ENCODE results near the gene ELOVL3. TPM values are rescaled to one million over a fixed set of nuclear protein-coding genes. Genes with fewer than 3 reads are reported as not detected.

ELOVL3 gene
- total and polyA plus RNA-seq, 2 of the 4 experiments (the other 2 are of a cell fraction) = 0.09 to 0.36 TPM

DNA sequence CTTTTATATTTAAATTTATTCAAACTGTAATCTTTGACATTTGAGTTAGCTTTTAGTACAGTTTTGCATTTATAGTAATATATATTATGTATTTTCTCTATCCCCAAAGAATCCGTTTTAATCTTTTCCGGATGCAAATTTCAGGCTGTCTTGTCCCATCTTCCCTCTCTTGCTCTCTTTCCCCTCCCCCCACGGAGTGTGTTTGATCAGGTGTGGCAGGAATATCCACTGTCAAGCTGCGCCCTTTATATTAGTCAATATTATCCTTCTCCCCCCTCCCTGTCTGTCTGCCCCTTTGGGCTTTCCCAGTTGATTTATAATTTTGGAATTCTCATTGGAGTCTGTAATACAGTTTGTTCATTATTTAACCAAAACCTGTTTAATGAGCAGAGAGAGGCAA is 38.3 kb downstream of the ELOVL3 start:
- Histone ChIP-seq H3K18ac (ENCODE audit: low read depth, low read length) (no peak overlapping the region), H3K4ac (ENCODE audit: low read depth, low read length) (no peak overlapping the region), H2BK120ac (ENCODE audit: low read depth, low read length) (no peak overlapping the region), H2BK15ac (ENCODE audit: low read depth, low read length) (no peak overlapping the region), H3K4me1 (ENCODE audit: control insufficient read depth, insufficient read depth, low read length) (peaks cover 21% of the 10 kb centered on the region), H4K8ac (ENCODE audit: low read depth in 2 of 2, low read length in 2 of 2) (no peak overlapping the region), H4K20me1 (ENCODE audit: insufficient read depth, low read length) (peaks cover 80% of the 10 kb centered on the region), H3K4me3 (ENCODE audit: insufficient read depth, low read depth, low read length) (no peak overlapping the region), H3K27ac (ENCODE audit: insufficient read depth, low read length) (no peak overlapping the region), H3K36me3 (ENCODE audit: control insufficient read depth, insufficient read depth, low read length) (peaks cover 14% of the 10 kb centered on the region), H3K56ac (ENCODE audit: extremely low read depth, insufficient read depth, low read length) (no peak overlapping the region), H2AK9ac (replicated peaks; ENCODE audit: low read depth, low read length, poor library complexity) (no peak overlapping the region), H4K5ac (ENCODE audit: low read depth, low read length) (no peak overlapping the region), H3K4me2 (ENCODE audit: low read depth, low read length) (no peak overlapping the region), H3K9ac (ENCODE audit: low read depth, low read length) (no peak overlapping the region), H3K9me3 (ENCODE audit: control insufficient read depth, insufficient read depth, low read length) (no peaks in the 10 kb centered on the region), H2AK5ac (ENCODE audit: low read depth, low read length) (no peak overlapping the region), H2AFZ (replicated peaks; ENCODE audit: low read length, poor library complexity) (no peak overlapping the region), H3K9me1 (ENCODE audit: insufficient read depth, low read length) (peaks cover 35% of the 10 kb centered on the region), H3K14ac (replicated peaks; ENCODE audit: low read depth, low read length) (no peak overlapping the region), H3K27me3 (ENCODE audit: control insufficient read depth, insufficient read depth, low read length) (no peaks in the 10 kb centered on the region), H2BK20ac (ENCODE audit: low read depth, low read length) (no peak overlapping the region), H3K23ac (ENCODE audit: low read depth, low read length) (no peak overlapping the region), H4K91ac (ENCODE audit: insufficient read depth, low read depth, low read length) (no peak overlapping the region), H3K79me1 (ENCODE audit: low read depth in 1 of 2, low read length in 2 of 2) (peaks cover 30 to 85% of the 10 kb centered on the region in 2 experiments), H2BK5ac (ENCODE audit: low read depth, low read length, poor library complexity, severe bottlenecking) (no peak overlapping the region)
- ChIA-PET CTCF (no interaction called here), POLR2A (ENCODE audit: unreplicated experiment) (no interaction called here)
- intact Hi-C loops (cut with micrococcal nuclease) (loop anchor here (5.0 kb wide), 1 partner anchor 33 kb away; no protein-coding TSS in a partner anchor), in situ Hi-C loops (cut with MboI; ENCODE audit: low sequenced_read_pairs) (no loop called here), dilution Hi-C loops (cut with HindIII; ENCODE audit: low sequenced_read_pairs, unreplicated experiment) (no loop called here)
- DNase-seq (no peak), ATAC-seq (ENCODE audit: low read depth) (no peak)
- WGBS, 2 experiments (ENCODE audit: extremely low coverage in 2 of 2, insufficient read length in 1 of 2) = no CpG with 5 or more reads among the region's 4 CpGs
- TF ChIP-seq NFE2L2 (IDR thresholded peaks at IDR 0.05; ENCODE audit: low read depth, low read length) (no peak), CEBPB (IDR thresholded peaks at IDR 0.05; ENCODE audit: low read depth, low read length) (no peak), RAD21 (IDR thresholded peaks at IDR 0.05; ENCODE audit: low read length) (no peak)
- TF ChIP-seq, protein P1, sequence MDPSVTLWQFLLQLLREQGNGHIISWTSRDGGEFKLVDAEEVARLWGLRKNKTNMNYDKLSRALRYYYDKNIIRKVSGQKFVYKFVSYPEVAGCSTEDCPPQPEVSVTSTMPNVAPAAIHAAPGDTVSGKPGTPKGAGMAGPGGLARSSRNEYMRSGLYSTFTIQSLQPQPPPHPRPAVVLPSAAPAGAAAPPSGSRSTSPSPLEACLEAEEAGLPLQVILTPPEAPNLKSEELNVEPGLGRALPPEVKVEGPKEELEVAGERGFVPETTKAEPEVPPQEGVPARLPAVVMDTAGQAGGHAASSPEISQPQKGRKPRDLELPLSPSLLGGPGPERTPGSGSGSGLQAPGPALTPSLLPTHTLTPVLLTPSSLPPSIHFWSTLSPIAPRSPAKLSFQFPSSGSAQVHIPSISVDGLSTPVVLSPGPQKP (IDR thresholded peaks at IDR 0.05; ENCODE audit: borderline replicate concordance, low read depth, low read length) = no peak
- TF ChIP-seq, protein P2, sequence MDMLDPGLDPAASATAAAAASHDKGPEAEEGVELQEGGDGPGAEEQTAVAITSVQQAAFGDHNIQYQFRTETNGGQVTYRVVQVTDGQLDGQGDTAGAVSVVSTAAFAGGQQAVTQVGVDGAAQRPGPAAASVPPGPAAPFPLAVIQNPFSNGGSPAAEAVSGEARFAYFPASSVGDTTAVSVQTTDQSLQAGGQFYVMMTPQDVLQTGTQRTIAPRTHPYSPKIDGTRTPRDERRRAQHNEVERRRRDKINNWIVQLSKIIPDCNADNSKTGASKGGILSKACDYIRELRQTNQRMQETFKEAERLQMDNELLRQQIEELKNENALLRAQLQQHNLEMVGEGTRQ (IDR thresholded peaks at IDR 0.05; ENCODE audit: low read depth, low read length) = no peak
- BruUV-seq (replicated peaks) = no TSS peak

Measured in IMR-90 (cell line).